C4-2B (cell line): ENCODE data around the gene MYH13.

Experiments used
- ZFX ChIP-seq: fragments of 450-650 bp; IDR thresholded peaks from 2 replicates; pipeline ENCODE4 v1.6.1; 2017
- TF ChIP-seq, protein P1 (sequence below): fragments of 450-650 bp; conservative IDR thresholded peaks from 2 replicates; pipeline ENCODE4 v1.5.1; 2017; ENCODE audit warnings: mild to moderate bottlenecking

DNA sequence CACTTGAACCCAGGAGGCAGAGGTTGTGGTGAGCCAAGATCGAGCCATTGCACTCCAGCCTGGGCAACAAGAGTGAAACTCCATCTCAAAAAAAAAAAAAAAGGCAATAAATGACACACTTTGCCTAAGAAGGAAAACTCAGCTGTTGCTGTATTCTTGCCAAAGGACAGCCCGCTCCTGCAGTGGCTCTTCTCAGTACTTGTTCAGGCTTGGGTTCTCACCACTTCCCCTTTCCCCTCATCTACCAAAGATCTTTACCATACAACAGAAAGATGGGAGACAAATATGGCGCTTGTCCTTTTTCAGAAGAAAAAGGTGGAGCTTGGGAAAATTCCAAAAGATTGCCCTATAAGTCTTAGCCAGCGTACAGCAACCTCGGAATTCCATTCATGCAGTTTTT is 58.5 kb downstream of the MYH13 start:
- TF ChIP-seq, protein P1, sequence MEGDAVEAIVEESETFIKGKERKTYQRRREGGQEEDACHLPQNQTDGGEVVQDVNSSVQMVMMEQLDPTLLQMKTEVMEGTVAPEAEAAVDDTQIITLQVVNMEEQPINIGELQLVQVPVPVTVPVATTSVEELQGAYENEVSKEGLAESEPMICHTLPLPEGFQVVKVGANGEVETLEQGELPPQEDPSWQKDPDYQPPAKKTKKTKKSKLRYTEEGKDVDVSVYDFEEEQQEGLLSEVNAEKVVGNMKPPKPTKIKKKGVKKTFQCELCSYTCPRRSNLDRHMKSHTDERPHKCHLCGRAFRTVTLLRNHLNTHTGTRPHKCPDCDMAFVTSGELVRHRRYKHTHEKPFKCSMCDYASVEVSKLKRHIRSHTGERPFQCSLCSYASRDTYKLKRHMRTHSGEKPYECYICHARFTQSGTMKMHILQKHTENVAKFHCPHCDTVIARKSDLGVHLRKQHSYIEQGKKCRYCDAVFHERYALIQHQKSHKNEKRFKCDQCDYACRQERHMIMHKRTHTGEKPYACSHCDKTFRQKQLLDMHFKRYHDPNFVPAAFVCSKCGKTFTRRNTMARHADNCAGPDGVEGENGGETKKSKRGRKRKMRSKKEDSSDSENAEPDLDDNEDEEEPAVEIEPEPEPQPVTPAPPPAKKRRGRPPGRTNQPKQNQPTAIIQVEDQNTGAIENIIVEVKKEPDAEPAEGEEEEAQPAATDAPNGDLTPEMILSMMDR: no peak
- TF ChIP-seq ZFX: no peak
